NCI-H2029 treated with DMSO at 0.1 percent for 48 hours (cell line): ENCODE results near the gene THBD.
"Not testable (repeated sequence)": the region's sequence is repeated elsewhere in the genome, so short reads cannot be mapped to it uniquely, and the experiment has no call there.

Experiments
- DNase-seq: peaks from one replicate; lab custom pipeline; 2025; lab: John Stamatoyannopoulos, UW

THBD gene

GRCh38 chr20:23035731-23036130, 13.7 kb downstream of the THBD start:
- no peak for DNase-seq

GRCh38 chr20:23034721-23035671, 14.5 kb downstream of the THBD start, which contains the start of gene SSTR4:
TSS of gene SSTR4 (plus strand) at chr20:23035312. CDS start at chr20:23035484, 172 bp downstream.
- no peak for DNase-seq

GRCh38 chr20:23033918-23034317, 15.6 kb downstream of the THBD start:
- DNase-seq, result no peak

GRCh38 chr20:23032750-23033078, 16.8 kb downstream of the THBD start:
- no peak for DNase-seq

GRCh38 chr20:23032056-23032749, 17.3 kb downstream of the THBD start:
- no peak for DNase-seq

GRCh38 chr20:23031346-23031745, 18.1 kb downstream of the THBD start:
- no peak for DNase-seq

- DNase-seq, result no peak
Measured at GRCh38 chr20:23029324-23029723, 20.1 kb downstream of the THBD start.

- no peak for DNase-seq
Measured at GRCh38 chr20:23028392-23028791, 21.1 kb downstream of the THBD start.

GRCh38 chr20:23027721-23028120, 21.8 kb downstream of the THBD start:
- DNase-seq, result no peak

- not testable (repeated sequence) for DNase-seq
Measured at GRCh38 chr20:23025503-23025902, 24.0 kb downstream of the THBD start.

GRCh38 chr20:23024701-23025100, 24.8 kb downstream of the THBD start:
- no peak for DNase-seq

- DNase-seq, result no peak
Measured at GRCh38 chr20:23023621-23024177, 25.8 kb downstream of the THBD start.

- no peak for DNase-seq
Measured at GRCh38 chr20:23022849-23023248, 26.6 kb downstream of the THBD start.

- DNase-seq, result no peak
Measured at GRCh38 chr20:23021951-23022350, 27.5 kb downstream of the THBD start.

GRCh38 chr20:23021541-23021940, 27.9 kb downstream of the THBD start:
- no peak for DNase-seq

GRCh38 chr20:23020230-23021018, 29.0 kb downstream of the THBD start:
- DNase-seq, result no peak

GRCh38 chr20:23019403-23019802, 30.1 kb downstream of the THBD start:
- no peak for DNase-seq

GRCh38 chr20:23018941-23019340, 30.5 kb downstream of the THBD start:
- DNase-seq, result no peak

- DNase-seq, result no peak
Measured at GRCh38 chr20:23018432-23018831, 31.0 kb downstream of the THBD start.

GRCh38 chr20:23017516-23017915, 32.0 kb downstream of the THBD start:
- DNase-seq, result no peak

- DNase-seq, result no peak
Measured at GRCh38 chr20:23013429-23013828, 36.0 kb downstream of the THBD start.
